ENCODE results near the gene TTC32.
"Not testable (repeated sequence)": the region's sequence is repeated elsewhere in the genome, so short reads cannot be mapped to it uniquely, and the experiment has no call there.

TTC32 gene

DNA sequence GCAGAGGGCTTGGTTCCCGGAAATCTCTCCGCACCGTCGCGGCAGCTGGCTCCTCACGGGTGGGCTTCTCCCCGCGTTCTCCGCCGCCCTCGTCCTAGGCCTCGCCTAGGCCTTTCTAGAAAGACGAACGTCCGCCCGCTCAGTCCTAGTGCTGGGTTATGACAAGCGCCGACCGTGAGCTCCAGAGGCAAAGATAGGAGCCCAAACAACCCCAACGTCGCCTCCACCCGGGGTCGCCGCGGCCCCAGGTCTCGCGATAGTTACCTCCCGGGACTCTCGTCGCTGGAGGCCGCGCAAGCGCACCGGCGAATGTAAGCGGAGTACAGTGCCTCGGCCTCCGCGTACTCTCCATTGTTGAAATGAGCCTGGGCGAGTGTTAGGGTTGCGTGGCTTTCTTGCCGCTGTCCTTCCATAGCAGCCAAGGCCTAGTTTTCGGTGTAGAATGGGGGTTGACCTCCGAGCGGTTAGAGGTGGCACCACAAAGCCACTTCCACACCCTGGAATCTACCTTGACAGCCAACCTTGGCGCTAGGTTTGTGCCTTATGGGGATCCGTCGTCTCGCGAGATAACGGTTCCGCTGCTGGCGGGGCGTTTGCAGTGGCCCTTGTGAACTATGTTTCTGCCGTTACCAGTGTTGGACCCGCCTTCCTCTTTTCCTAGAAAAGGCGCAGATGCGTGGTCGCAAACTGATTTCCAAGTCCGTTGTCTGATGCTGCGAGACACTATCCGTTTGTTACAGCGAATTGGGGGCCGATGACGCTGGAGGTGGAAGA is at the start of gene TTC32:
Gene TTC32, minus strand, starts transcription at position 542 of the 774 bp plus-strand sequence. Its CDS starts 129 bp downstream, at position 413.
- DNase-seq: peak; percentile 93

DNA sequence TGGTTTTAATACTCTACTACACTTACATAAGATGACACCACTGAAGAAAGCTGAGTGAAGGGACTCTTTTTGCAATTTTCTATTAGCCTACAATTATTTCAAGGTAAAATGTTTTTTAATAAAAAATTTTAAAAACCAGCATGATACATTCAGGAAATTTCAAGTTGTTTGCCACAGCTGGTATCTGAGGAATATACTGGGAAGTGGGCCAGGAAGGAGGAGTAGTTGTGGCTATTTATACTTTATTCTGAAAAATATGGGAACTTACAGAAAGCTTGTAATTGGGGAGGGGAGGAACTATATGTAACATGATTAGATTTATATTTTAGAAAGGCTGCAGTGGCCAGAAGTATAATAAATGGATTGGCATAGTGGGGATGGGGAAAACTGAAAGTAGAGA is 47.3 kb upstream of the TTC32 start:
- no peak for DNase-seq

DNA sequence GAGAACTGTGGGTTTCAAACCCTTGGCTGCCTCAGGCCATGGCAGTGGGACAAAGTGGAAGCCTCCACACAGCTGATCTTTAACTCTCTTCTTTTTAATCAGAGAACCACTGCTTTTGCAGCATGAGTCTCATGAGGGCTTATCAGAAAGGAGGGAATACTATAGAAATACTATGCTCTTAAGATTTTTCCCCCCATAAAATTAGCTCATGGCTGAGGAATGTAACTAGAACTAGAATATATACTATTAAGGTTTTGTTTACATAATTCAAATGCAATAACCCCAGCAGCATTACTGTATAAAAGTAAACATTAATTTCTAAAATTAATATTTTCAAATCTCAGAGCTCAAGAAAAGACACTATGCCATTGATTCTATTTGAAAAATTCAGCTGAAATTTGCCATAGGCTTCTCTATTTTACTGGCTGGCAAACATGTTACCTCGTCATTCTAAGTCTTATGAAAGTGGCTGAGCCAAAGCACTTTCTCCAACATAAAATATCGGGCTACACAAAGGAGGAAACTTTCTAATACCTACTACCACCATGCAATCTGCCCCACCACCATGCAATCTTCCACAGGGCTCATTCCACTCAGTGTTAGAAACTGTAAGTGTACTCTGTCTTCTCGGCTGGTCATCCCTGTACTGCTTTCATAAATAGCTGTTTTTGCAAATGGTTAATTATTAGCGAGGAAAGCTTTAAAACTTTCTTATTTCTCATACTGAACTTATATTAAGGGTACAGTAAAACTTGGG is 45.6 kb upstream of the TTC32 start:
- DNase-seq: no peak

DNA sequence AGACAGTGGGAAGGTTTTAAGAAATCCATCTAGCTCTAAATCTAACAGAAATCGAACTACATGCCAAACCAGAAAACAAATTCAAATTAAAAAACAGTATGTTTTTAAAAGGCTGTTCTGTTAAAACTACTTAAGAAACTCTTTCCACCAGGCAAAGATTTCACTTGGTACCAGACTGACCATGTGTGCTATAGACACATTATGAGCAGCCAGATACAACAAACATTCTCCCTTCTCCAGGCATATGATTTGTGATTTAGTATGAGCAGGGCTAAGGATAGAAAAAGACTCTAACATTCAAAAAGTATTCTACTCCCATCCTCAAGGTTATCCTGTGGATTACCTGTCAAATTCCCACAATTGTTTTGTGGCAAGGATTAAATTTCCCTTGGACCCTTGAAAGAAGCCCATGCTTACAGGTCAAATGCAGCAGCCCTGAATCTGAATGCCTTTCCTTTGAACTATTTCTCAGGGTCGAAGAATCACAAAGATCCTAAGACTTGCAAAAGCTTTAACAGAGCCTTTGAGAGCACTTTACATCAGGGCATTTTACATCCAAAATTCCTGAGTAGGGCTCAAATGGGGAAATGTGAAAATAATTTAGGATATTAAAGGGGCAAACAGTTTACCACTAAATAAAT is 42.5 kb upstream of the TTC32 start:
- no peak for DNase-seq

DNA sequence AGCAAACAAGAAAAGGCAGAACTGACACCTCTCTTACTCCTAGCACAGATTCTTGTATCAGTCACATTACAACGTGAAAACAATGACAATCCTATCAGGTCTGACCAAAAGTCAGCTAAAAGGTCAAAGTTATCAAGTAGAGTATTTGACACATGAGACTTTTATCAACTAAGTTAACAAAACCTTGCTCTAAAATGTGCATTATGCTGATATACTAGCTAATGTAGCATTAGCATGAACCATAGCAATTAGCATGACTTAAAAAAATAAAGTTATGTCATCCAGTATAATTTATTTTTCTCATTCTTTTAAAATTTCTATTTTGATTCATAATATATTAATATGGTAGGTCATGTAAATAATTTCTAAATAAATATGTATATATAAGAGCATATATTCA is 41.4 kb upstream of the TTC32 start:
- DNase-seq: no peak

DNA sequence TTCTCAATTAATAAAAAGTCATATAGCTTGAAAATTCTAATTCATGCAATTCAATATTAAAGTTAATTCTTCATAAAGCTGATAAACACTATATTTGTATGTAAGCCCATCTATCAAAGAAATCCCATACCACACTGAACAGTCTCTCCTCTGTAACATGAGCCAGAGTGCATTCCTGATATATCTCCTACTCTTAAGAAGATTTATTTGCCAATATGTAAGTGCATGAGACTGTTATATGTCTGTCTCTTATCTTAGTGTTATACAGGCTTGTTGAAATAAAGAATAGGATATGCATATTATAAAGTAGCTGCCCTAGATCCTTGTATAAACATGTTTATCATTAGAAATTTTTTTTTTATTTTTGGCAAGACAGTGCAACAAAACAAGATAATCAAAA is 40.4 kb upstream of the TTC32 start:
- no peak for DNase-seq

DNA sequence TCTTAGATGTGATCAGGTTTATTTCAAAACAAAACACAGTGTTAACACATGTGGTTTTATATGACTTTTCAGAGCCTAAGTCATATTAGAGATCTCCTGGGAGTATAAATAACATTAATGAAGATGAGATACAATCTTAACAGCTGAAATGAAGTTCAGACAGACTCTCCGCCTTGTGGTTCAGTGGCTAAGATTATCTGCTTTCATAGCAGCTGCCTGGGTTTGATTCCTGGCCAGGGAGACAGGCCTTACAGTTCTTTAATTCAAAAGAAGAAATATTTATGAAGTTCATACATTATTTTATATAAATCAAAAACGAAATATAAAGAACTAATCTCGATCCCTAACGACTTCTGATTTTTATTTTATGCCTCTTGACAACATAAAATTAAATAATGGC is 35.2 kb upstream of the TTC32 start:
- no peak for DNase-seq

DNA sequence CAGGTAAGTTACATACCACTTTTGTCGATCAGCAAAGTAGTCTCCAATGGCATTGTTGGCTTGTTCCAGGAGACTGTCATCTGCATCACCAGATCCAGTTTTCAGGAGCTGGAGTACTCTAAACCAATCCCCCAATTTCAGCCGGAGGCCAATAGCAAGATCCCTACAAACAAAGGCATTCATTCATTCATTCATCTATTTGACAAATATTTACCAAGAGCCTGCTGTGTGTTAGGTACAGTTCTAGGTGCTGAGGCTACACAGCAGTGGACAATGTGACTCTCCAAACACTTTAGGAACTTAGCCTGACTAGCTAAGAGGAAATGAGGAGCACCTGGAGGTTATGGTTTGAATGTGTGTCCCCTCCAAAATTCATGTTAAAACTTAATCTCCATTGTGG is 34.4 kb upstream of the TTC32 start:
- no peak for DNase-seq

DNA sequence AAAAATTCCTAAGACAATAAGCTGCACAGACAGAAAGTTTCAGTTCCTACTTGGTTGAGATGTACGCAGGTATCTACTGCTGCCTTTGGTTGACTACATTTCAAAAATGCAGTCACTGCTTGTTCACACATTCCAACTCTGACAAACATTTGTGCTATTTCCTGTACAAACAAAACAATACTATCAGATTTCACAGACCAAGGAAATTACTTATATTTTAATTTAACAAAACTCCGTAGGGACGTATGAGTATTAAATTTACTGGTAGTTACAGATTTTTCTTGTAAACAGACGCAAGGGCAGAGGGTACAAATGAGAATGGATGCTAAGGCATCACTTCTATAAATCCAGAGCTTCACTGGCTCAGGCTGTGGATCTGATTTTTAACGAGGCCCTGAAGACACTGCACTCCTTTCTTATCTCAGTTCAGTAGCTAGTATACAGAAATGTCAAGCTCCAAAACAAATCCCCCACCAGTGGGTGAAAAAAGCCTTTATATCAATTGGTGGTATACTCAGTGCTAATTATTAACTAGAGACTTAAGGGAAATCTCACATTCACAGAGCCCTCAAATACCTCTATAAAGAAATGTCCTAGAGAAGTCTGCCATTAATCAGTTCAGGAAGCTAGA is 31.7 kb upstream of the TTC32 start:
- DNase-seq: no peak

DNA sequence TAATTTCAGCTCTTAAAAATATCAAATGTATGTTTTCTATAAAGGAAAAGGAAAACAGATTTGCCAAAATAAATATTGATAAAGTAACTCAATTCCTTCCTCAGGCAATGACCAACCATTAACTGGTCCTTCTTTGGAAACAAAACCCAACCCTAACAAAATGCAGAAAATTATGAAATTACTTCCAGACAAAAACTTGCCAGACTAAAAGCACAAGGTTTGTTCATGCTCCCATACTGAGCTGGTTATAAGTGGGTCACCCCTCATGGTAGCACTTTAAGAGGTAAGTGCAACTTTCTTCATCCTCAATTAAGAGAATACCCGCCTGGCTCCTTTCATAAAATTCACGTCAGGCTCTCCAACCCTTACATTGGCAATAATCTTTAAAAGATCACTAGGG is 31.1 kb upstream of the TTC32 start:
- DNase-seq: no peak

DNA sequence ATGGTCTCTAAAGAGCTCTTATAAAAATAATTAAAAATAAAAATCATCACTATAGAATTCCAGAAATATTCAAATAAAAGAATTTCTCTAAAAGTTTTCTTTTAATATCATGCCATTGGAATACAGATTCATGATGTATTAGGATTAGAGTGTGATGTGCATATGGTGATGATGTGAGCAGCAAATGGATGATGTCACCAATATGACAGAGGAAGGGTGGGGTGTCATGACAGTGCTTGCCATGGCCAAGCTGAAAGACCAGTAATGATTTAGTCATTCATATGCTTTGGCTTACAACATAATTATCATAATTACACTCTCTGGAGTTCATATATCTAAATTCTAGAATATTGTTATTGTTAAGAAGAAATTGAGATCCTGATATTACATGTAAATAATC is 27.4 kb upstream of the TTC32 start:
- no peak for DNase-seq

DNA sequence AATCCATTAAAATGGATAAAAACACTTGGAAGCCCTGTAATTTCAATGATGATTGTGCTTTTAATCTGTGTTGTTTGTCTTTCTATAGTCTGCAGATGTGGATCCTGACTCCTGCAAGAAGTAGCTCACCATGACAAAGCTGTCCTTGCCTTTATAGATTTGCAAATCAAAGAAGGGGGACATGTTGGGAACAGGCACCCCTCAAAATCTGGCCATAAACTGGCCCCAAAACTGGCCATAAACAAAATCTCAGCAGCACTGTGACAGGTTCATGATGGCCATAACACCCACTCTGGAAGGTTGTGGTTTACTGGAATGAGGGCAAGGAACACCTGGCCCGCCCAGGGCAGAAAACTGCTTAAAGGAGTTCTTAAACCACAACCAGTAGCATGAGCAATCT is 26.0 kb upstream of the TTC32 start:
- not testable (repeated sequence) for DNase-seq

DNA sequence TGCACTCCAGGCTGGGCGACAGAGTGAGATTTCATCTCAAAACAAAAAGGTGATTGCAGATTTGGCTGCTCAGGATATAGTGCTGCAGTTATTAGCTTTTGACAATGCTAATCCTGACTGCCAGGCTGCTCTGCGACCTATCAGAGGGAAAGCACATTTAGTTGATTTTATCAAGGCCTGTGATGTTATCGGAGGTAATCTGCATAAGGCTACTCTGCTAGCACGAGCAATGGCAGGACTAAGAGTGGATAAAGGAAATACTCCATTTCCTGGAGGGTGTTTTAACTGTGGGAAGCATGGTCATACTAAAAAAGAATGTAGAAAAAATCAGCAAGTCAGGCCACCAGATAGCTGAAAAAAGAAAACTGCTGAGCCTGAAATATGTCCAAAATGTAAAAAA is 22.7 kb upstream of the TTC32 start:
- DNase-seq: not testable (repeated sequence)

DNA sequence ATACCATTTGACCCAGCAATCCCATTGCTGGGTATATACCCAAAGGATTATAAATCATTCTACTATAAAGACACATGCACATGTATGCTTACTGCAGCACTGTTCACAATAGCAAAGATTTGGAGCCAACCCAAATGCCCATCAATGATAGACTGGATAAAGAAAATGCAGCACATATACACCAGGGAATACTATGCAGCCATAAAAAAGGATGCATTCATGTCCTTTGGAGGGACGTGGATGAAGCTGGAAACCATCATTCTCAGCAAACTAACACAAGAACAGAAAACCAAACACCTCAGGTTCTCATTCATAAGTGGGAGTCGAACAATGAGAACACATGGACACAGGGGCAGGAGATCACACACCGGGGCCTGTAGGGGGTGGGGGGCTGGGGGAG is 20.4 kb upstream of the TTC32 start:
- DNase-seq: not testable (repeated sequence)

DNA sequence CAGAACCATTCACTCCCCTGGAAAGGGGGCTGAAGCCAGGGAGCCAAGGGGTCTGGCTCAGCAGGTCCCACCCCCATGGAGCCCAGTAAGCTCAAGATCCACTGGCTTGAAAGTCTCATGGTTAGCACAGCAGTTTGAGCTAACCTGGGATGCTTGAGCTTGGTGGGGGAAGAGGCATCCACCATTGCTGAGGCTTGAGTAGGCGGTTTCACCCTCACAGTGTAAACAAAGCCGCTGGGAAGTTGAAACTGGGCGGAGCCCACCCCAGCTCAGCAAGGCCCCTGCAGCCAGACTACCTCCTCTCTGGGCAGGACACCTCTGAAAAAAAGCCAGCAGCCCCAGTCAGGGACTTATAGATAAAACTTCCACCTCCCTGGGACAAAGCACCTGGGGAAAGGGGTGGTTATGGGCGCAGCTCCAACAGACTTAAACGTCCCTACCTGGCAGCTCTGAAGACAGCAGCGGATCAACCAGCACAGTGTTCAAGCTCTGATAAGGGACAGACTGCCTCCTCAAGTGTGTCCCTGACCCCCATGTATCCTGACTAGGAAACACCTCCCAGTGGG is 14.7 kb upstream of the TTC32 start:
- no peak for DNase-seq

DNA sequence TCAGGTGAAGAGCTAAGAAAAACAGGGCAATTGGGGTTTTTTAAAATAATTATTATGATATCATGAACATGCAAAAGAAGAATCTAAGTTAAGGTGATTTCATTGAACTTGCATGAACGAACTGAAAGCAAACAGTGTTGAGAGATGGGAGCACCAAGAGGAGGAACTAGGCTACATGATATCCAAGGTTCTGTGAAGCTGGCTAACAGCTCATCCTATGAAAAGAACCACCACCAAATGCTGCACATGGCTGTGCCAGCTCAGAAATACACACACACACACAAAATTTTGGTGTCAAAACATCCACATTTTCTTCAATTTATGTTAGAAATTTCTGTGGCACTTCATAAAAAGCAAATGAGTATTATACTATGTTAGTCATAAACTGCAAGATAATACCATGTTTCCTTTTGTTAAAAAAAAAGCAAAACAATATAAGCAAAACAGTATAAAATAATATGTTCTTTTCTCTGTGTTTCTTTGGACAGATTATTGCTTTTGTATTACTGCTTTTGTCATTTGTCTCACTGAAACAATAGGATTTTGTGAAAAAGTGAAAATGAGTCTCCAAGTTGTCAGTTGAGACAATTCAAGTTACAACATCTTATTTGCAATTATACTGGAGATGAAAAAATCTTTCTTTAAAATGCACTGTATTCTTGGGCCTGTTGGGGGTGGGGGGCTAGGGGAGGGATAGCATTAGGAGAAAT is 12.6 kb upstream of the TTC32 start:
- no peak for DNase-seq

DNA sequence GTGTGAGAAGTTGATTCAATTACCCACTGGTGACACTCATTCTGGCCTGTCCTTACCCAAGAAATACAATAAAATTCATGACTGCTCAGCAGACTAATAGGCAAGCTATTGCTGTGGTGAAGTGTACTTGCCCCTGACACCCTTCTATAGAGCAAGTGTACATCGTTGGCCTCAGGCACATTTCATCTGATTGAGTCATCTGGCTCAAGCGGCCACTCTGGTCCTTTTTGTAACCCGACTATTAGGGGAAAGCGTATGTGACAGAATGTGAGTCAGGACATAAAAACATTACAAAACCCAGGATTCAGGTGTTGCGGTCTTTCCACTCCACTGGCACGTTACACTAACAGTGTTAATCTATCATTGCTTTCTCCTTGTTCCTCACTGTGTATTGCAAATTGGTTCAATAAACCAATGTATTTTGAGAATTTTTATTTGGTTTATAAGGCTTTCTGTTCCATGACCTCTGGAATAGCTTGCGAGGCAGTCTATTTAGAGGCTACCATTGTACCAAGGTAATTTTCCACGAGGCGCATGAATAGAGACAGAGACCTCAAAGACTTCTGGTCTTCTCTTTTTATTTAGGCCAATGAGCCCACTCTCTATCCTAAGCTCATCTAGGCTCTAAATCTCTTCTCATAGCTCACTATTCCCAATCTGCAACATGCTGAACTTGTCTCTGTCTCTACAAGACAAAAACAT is 10.2 kb upstream of the TTC32 start:
- no peak for DNase-seq

DNA sequence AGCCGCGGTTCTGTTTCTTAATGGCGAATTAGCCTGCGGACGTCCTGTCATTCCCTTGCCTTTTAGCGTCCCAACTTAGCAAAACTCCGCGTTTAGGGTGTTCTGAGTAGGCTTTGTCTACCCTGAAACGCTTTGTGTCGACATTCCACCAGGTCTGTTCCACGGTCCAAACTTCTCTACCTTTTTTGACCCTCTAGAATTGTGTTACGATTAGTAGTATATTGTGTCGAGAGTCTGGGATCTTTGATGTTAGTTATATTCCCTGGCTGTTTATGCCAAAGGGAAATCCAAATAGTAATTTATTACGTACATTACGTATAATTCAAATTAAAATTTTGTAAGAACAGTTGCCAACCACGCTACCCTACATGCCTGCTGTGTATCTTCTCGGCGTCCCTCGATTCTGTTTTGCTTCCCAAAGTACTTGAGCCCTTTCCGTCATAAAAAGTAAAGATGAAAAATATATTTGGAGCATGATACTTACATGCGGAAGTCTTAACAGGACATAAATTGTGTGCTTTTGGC is 495 bp upstream of the TTC32 start:
- DNase-seq: no peak

DNA sequence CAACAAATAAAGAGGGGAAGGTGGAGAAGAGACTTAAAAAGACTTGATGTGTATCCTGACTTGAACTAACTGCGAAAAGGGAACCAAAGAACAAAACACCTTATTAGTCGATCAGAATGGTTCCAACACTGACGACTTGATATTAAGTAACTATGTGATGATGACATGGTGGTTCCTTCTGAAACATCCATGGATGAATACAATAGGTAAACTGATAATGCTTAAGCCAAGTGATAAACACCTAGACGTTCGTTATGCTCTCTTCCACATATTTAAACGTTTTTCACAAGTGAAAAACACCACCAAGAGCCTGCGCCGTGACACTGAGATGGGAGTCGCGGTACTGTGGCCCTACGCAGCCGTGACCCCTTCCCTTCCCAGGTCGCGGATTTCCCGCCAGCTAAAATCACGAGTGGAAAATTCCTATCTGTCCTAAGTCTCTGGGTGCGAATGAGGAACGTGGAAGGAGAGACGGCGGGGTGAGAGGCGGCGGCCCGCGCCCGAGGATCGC is 797 bp downstream of the TTC32 start:
- DNase-seq: no peak

DNA sequence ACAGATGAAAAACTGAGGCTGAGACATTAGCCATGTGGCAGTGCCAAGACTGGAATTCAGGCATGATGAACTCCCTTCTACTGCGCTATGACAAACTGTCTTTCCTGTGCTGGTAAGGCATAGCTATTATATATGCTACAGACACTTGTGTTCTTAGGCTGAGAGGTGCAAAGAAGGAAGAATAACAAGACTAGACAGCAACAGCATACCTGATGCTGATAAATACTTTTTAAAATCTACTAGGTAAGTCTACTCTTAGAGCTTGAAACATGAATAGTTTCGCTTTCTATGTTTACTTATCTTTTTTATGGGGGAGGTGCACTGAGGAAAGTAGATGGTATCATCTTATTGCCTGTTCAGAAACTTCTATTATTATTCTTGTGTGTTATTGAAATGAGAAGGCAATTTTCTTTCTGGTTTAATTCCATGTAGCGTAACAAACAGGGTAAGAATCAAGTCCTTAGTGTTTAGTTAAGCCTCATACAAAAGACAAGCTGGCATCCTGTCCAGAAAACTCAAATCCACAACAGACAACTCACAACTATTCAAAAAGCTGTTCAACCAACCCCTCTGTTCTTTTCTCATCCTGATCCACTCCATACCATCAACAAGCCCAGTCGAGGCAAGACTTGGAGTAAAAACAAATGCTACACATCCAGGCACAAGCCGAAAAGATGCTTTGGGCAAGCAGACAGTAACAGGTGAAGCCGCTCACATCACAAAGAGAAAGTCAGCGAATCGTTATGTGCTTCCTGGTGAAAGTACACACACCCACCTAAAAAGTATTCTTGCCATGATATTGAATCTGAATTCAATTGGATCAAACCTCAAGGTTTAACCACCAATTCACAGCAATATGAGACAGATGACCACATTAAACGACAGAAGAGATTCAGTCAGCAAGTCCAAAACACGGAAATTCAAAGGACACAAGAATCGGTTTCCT is 1.5 kb downstream of the TTC32 start:
- DNase-seq: no peak
